ENCODE results near the gene PDCL3. TPM values are rescaled to one million over a fixed set of nuclear protein-coding genes. Genes with fewer than 3 reads are reported as not detected.

Gene PDCL3
- total and polyA plus RNA-seq, 9 donors, result 9.8 to 34.5 (median 19.1) TPM

- Histone ChIP-seq H3K4me1 (ENCODE audit: insufficient read depth) (no peaks in the 10 kb centered on the region), H3K4me3 (no peak overlapping the region), H3K36me3 (no peaks in the 10 kb centered on the region), H3K9me3 (no peaks in the 10 kb centered on the region), H3K27ac (no peak overlapping the region), H3K27me3 (no peaks in the 10 kb centered on the region)
- 52 to 59% (median 54%) methylated on average over 14 of the region's 14 CpGs for WGBS, 3 donors
- DNase-seq, result no peak
- intact Hi-C loops (cut with DNase I), result loop anchor here in 1 of 4 donors (5.0 kb wide), 1 partner anchor 375 kb away; no protein-coding TSS in a partner anchor
- peak; percentile 38 to 68 (median 52) for TF ChIP-seq CTCF (IDR thresholded peaks at IDR 0.05)
- TF ChIP-seq POLR2A (IDR thresholded peaks at IDR 0.05), result no peak
- no peak for TF ChIP-seq EP300 (IDR thresholded peaks at IDR 0.05)
Observed at GRCh38 chr2:100606726-100607343, 44.0 kb downstream of the PDCL3 start.

GRCh38 chr2:100610381-100610831, 47.6 kb downstream of the PDCL3 start:
- no peaks in the 10 kb centered on the region for H3K27me3 ChIP-seq
- intact Hi-C loops (cut with DNase I), result loop anchor here in 3 of 4 donors (5.0 kb wide), 1 partner anchor 372 kb away; no protein-coding TSS in a partner anchor
- H3K27ac ChIP-seq, result no peak overlapping the region
- no peaks in the 10 kb centered on the region for H3K4me1 ChIP-seq (ENCODE audit: insufficient read depth)
- no peaks in the 10 kb centered on the region for H3K36me3 ChIP-seq
- peak; percentile 30 to 74 (median 57) for DNase-seq
- H3K9me3 ChIP-seq, result no peaks in the 10 kb centered on the region
- TF ChIP-seq EP300 (IDR thresholded peaks at IDR 0.05) (no peak), CTCF (IDR thresholded peaks at IDR 0.05) (peak in 1 of 3 donors; percentile 39), POLR2A (IDR thresholded peaks at IDR 0.05) (no peak)
- 10 to 18% (median 13%) methylated on average over 13 of the region's 13 CpGs for WGBS, 3 donors
- no peak overlapping the region for H3K4me3 ChIP-seq

GRCh38 chr2:100611079-100612029, 48.6 kb downstream of the PDCL3 start:
- Histone ChIP-seq H3K27ac (no peak overlapping the region), H3K27me3 (no peaks in the 10 kb centered on the region), H3K9me3 (no peaks in the 10 kb centered on the region), H3K36me3 (no peaks in the 10 kb centered on the region), H3K4me3 (no peak overlapping the region), H3K4me1 (ENCODE audit: insufficient read depth) (no peaks in the 10 kb centered on the region)
- DNase-seq, result no peak
- TF ChIP-seq CTCF (IDR thresholded peaks at IDR 0.05) (no peak), EP300 (IDR thresholded peaks at IDR 0.05) (no peak), POLR2A (IDR thresholded peaks at IDR 0.05) (no peak)
- intact Hi-C loops (cut with DNase I), result loop anchor here in 3 of 4 donors (5.0 kb wide), 1 partner anchor 371 kb away; no protein-coding TSS in a partner anchor
- WGBS, 3 donors, result 91 to 92% (median 91%) methylated on average over 24 of the region's 24 CpGs

- 94 to 97% (median 95%) methylated on average over 9 of the region's 9 CpGs for WGBS, 3 donors
- Histone ChIP-seq H3K9me3 (no peaks in the 10 kb centered on the region), H3K4me1 (ENCODE audit: insufficient read depth) (no peaks in the 10 kb centered on the region), H3K36me3 (no peaks in the 10 kb centered on the region), H3K4me3 (no peak overlapping the region), H3K27ac (no peak overlapping the region), H3K27me3 (no peaks in the 10 kb centered on the region)
- no peak for DNase-seq
- TF ChIP-seq POLR2A (IDR thresholded peaks at IDR 0.05), result no peak
- TF ChIP-seq CTCF (IDR thresholded peaks at IDR 0.05), result no peak
- TF ChIP-seq EP300 (IDR thresholded peaks at IDR 0.05), result no peak
- intact Hi-C loops (cut with DNase I), result loop anchor here in 3 of 4 donors (5.0 kb wide), 1 partner anchor 370 kb away; no protein-coding TSS in a partner anchor
Observed at GRCh38 chr2:100612388-100613000, 49.7 kb downstream of the PDCL3 start.

Data from ovary (tissue), 9 donors.